Breast epithelium (tissue), 3 donors: Measurements from ENCODE around the gene CEP126.

ENCODE experiments used
- CTCF ChIP-seq, 3 donors: fragments of 450-650 bp; IDR thresholded peaks; one replicate each; pipeline ENCODE4 v1.5.1; 2016 to 2017; ENCODE audit warnings: antibody characterized with exemption in 3 of 3, mild to moderate bottlenecking in 3 of 3, moderate library complexity in 3 of 3
- POLR2AphosphoS5 ChIP-seq, 3 donors: sonication (generic); formaldehyde crosslinking; IDR thresholded peaks; one replicate each; pipeline ENCODE4 v1.6.1; 2017; ENCODE audit warnings: antibody characterized with exemption in 3 of 3

GRCh38 chr11:101885631-101886030, 29.2 kb upstream of the CEP126 start:
- TF ChIP-seq CTCF (IDR thresholded peaks at IDR 0.05): no peak
- TF ChIP-seq POLR2AphosphoS5 (IDR thresholded peaks at IDR 0.05): no peak
